DMS153 treated with DMSO at 0.1 percent for 48 hours (cell line): ENCODE measurements around the gene GSDME.
"Not testable (repeated sequence)": the region's sequence is repeated elsewhere in the genome, so short reads cannot be mapped to it uniquely, and the experiment has no call there.

Source experiments
- DNase-seq: peaks from one replicate; lab custom pipeline; 2025; ENCODE audit not compliant: unreplicated experiment; lab: John Stamatoyannopoulos, UW

GSDME gene

DNA sequence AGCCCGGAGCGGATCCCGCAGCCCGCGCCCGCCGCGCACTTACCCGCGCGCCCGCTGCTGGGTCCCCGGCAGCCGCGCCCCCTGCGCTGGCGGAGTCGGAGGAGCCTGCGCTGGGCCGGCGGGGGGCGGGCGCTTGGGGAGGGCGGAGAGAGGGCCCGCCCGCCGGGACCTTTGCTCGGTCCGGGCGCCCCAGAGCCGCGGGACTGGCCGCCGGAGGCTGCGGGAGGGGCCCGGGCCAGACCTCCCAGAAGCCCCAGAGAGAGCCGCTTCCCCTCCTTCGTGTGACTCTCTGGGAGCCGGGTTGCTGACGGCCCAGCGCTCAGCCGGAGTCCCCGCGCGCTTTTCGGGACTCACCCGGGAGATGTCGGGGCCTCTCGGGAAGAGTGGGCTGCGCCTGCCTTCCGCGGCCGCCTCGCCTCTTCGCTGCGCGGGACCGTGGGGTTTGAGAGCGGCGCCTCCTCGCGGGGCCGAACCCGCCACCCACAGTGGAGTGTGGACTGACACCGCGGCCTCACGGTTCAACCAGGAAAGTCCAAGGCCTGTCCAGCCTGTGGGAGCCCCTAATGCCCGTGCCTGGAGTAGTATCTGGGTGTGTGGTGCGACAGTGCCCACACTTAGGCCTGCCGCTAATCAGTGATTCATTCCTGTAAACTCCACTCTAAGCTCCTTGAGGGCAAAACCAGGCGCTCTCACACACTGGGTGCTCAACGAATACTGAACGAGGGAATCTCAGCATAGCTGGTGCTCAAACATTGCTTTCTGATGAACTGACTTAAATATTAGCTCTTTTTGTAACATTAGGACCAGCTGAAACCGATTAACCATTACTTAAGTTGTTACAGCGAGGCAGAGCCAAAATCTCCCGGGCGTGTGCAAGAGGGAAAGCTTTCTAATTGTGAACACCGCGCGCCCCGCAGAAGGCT is at the start of gene GSDME:
Gene GSDME, minus strand, starts transcription at position 112 of the 923 bp plus-strand sequence. CDS start 7,690 bp downstream, outside the sequence.
- no peak for DNase-seq

DNA sequence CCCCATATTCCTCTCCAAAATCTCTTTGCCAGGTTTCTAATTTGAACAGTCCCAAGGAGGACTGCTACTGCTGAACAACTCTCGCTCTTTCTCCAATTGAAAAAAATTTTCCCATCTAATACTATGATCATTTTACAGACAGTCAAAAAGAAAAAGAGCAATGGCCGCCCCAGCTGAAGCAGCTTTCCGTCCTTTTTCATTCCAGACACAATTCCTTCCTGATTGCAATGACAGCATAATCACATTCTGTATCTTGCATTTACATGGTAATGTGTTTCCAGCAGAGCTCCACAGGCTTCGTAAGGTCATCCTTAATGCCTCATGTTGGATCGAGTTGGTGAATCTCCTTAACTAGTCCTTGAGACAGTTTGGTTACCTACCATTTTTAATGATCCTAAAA is 45.0 kb upstream of the GSDME start:
- no peak for DNase-seq

DNA sequence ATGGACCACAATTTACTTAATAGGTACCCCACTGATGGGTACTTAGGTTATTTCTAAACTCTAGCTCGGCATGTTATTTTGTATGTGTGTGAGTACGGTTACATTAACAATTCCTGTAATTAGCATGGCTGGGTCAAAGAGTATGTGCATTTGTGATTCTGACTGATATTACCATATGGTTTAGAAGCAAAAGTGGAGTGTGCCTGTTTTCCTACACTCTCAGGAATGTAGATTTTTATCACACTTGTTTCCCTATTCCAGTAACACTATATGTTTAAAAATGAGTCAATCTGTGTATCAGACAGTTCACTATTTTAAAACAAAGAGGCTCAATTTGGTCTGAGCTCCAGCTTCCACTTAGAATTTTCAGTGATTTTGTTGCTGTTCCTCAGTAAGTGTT is 44.6 kb upstream of the GSDME start:
- no peak for DNase-seq

GRCh38 chr7:24800667-24801066 is 43.4 kb upstream of the GSDME start:
- no peak for DNase-seq

DNA sequence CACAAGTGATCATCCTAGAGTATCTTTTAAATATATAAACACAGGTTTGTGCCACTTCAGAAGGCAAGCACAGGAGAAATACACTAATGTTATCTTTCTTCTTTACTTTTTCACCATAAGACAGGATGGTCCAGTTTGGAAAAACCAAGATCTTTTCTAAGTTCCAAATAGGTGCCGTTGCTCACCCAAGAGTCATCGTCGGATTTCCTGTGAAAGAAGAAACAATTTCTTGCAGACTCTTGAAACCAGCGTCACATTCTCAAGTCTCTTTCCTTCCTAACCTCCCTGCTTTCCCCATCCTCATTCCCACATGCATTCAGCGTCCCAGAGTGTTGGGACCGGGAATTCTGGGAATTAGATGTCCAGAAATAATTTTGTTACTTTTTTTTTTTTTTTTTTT is 42.8 kb upstream of the GSDME start:
- no peak for DNase-seq

- no peak for DNase-seq
These were observed 42.2 kb upstream of the GSDME start for GRCh38 chr7:24799506-24799905.

- DNase-seq = no peak
These were observed 41.0 kb upstream of the GSDME start for GRCh38 chr7:24798261-24798660.

GRCh38 chr7:24797270-24797669 is 40.0 kb upstream of the GSDME start:
- no peak for DNase-seq

- DNase-seq = no peak
These were observed 38.1 kb upstream of the GSDME start for GRCh38 chr7:24795407-24795767.

GRCh38 chr7:24794751-24795406 is 37.6 kb upstream of the GSDME start:
- DNase-seq = not testable (repeated sequence)

GRCh38 chr7:24793982-24794648 is 36.9 kb upstream of the GSDME start:
- no peak for DNase-seq

DNA sequence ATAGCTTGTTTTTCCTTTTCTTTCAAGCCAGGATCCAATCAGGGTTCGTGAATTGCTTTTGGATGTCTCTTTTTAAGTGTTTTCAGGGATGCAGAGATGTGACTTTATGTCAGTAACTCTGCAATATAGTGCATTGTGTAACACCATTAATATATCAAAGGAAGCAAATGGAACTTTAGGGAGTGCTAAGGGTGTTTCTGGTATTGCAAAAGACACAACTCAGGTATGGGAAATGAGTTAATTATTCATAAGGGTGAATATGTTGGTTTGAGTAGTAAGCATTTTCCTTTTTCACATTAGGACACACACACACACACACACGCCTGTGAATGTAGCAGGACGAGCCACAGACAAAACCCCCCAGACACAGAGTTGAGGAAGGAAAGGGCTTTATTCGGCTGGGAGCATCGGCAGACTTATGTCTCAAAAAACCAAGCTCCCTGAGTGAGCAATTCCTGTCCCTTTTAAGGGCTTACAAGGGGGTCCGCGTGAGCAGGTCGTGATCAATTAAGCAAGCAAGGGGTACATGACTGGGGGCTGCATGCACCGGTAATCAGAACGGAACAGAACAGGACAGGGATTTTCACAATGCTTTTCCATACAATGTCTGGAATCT is 31.8 kb upstream of the GSDME start:
- DNase-seq = no peak

DNA sequence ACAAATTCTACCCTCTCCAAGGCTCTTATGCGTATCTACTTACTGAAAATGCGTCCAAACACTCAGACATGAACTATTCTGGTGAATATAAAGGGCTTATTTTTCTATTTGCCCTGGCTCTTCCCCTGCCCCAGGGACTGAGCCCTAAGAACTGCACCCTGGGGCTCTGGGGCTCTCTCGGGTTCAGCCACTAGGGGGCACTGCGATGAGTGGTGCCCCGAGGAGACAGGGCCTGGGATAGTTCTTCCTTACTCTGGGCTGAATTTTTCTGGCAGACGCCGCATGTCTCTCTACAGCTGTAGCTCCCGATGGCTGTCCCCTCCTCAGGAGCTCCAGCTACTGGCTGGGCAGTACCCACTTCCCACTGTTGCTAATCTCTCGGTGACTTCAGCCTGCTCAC is 30.8 kb upstream of the GSDME start:
- no peak for DNase-seq

- DNase-seq = no peak
These were observed 29.7 kb upstream of the GSDME start for GRCh38 chr7:24786941-24787340.

- no peak for DNase-seq
These were observed 29.0 kb upstream of the GSDME start for GRCh38 chr7:24786306-24786705.

GRCh38 chr7:24784277-24784676 is 27.0 kb upstream of the GSDME start:
- no peak for DNase-seq

DNA sequence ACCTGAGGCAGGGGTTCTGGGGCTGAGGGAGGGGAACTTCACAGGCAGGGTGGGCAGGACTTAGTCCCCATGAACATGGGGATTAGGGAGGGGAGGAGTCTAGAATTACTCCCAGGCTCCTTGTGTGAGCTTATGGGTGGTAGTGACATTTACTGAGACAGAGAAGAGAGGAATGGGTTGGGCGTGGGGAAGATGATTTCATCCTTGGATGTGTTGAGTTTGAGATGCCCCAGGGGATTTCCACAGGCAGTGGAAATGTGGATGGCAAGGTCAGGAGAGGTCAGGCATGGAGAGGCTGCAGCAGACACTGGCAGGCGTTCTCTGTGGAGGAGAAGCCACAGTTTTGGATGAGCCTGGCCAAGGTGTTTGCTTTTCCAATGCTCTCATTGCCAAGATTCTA is 26.4 kb upstream of the GSDME start:
- no peak for DNase-seq

DNA sequence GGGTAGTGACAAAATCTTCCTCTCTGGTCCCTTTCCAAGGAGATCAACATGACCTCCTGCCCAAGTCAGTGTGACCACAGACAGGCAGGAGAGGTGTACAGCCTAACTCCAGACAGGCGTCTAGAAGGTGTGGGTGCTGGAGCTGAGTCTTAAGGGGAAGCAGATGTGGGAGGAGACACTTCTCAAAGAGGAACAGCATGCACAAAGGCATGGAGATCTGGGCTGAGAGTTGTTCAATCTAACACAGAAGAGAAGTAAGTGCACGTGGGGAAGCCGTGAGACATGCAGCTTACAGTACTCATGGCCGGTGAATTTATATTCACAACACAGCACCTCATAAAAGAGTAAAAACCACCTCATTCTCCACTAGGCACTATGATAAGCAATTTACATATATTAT is 23.8 kb upstream of the GSDME start:
- no peak for DNase-seq

GRCh38 chr7:24779283-24779655 is 22.0 kb upstream of the GSDME start:
- DNase-seq = no peak

DNA sequence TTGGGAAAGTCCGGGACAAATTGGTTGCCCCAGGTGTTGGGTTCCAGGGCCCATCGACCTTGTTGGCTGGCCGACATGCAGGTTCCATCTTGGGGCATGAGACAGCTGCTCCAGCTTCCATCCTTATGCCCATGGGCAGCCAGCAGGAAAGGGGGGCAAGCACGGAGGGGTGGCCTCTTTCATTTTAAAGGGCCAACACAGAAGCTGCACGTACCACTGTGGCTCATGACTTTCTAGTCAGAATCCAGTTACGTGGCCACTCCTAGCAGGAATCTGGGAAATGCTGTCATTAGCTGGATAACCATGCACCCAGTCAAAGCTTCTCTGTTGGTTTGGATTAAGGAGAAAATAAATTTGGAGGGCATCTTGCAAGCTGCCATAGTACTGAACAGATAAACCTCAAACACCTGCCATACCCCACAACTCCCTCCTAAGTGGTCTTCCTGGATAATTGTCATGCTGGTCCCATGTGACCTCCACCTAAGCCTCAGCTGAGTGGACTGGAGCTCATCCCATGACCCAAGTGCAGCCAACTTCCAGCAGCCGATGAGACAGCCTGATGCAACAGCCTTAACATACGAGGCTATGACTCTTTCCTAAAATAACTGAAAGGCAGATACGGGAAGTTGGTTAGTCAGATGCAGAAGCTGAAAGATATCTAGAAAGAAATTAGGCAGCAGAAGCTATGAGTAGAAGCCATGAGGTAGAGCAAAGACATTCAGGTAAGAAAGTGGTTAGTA is 21.4 kb upstream of the GSDME start:
- DNase-seq = no peak

- no peak for DNase-seq
These were observed 20.5 kb upstream of the GSDME start for GRCh38 chr7:24777806-24778205.
